ENCODE measurements around the gene ANP32E. TPM values are rescaled to one million over a fixed set of nuclear protein-coding genes. Genes with fewer than 3 reads are reported as not detected.

ANP32E gene
- total RNA-seq, 2 experiments from 2014 or later: 130 to 173 TPM

GRCh38 chr1:150168960-150169601 lies 66.8 kb downstream of the ANP32E start:
- no peaks in the 10 kb centered on the region for H3K36me3 Mint-ChIP-seq
- CTCF ChIA-PET: interaction anchor here (0.6 to 26.8 kb wide), 22 partner anchors 8 to 281 kb away, joined by 3 to 424 read pairs (median 4); partner anchors contain the start of gene VPS45
- DNase-seq: peak; percentile 76
- ATAC-seq: peak; percentile 70
- no peaks in the 10 kb centered on the region for H3K9me3 Mint-ChIP-seq (ENCODE audit: low read depth)
- no peak overlapping the region for H3K4me3 Mint-ChIP-seq
- no peaks in the 10 kb centered on the region for H3K27me3 Mint-ChIP-seq
- no peak overlapping the region for H3K27ac Mint-ChIP-seq
- peaks cover 19% of the 10 kb centered on the region for H3K4me1 Mint-ChIP-seq

Other genes starting within 250 kb of the ANP32E start
- gene OTUD7B, start 225.4 kb downstream of the ANP32E start, total RNA-seq: 10 to 100 TPM; 16.4 to 19.7 TPM
- 10 to 100 TPM; 34.7 to 35.9 TPM for gene VPS45, start 168.3 kb downstream of the ANP32E start, total RNA-seq
- 100 to 1,000 TPM in 1 of 2 experiments, 10 to 100 TPM in 1; 98.2 to 128 TPM for gene PLEKHO1, start 86.2 kb downstream of the ANP32E start, total RNA-seq
- not detected for gene CA14, start 21.7 kb upstream of the ANP32E start, total RNA-seq
- gene APH1A, start 32.9 kb upstream of the ANP32E start, total RNA-seq: 100 to 1,000 TPM; 122 to 142 TPM
- 1 to 10 TPM in 1 of 2 experiments, under 1 TPM in 1; 0.40 to 1.8 TPM for gene C1orf54, start 36.7 kb upstream of the ANP32E start, total RNA-seq
- gene CIART, start 46.4 kb upstream of the ANP32E start, total RNA-seq: 1 to 10 TPM in 1 of 2 experiments, under 1 TPM in 1; 0.44 to 1.7 TPM
- 10 to 100 TPM; 70.9 to 82.8 TPM for gene MRPS21, start 57.7 kb upstream of the ANP32E start, total RNA-seq
- 10 to 100 TPM; 72.5 to 76.2 TPM for gene PRPF3, start 85.4 kb upstream of the ANP32E start, total RNA-seq
- 10 to 100 TPM; 28.1 to 28.5 TPM for gene RPRD2, start 128.0 kb upstream of the ANP32E start, total RNA-seq

Measured in activated CD8-positive, alpha-beta memory T cell treated with anti-CD3 and anti-CD28 coated beads, Interleukin-2, amount 10 ng/mL, durations not matched to agents 7 days and 5 days (primary cell).